Activated naive CD4-positive, alpha-beta T cell treated with anti-CD3 and anti-CD28 coated beads for 36 hours (primary cell): ENCODE results near the gene THSD4. TPM values are rescaled to one million over a fixed set of nuclear protein-coding genes. Genes with fewer than 3 reads are reported as not detected.

Source experiments
- CTCF ChIA-PET: fragments of 350-600 bp; sonication (Branson Sonifier 250); formaldehyde crosslinking; loops from one replicate; lab custom pipeline; 2021; ENCODE audit warnings: antibody characterized with exemption; lab: Charles Lee
- DNase-seq: peaks from one replicate; pipeline ENCODE4 v3.0.0-alpha.2; 2020
- H3K27ac Mint-ChIP-seq: one replicate; pipeline ENCODE4 v1.8.0; 2021; ENCODE audit warnings: mild to moderate bottlenecking, mixed read lengths
- H3K27me3 Mint-ChIP-seq: one replicate; pipeline ENCODE4 v1.8.0; 2021; ENCODE audit warnings: low read depth, mixed read lengths
- H3K36me3 Mint-ChIP-seq: one replicate; pipeline ENCODE4 v1.8.0; 2021; ENCODE audit warnings: low read depth, mixed read lengths
- H3K4me1 Mint-ChIP-seq: one replicate; pipeline ENCODE4 v1.8.0; 2021; ENCODE audit warnings: low read depth, mixed read lengths
- H3K4me3 Mint-ChIP-seq: one replicate; pipeline ENCODE4 v1.8.0; 2021; ENCODE audit warnings: mild to moderate bottlenecking, moderate library complexity, mixed read lengths
- H3K9me3 Mint-ChIP-seq: one replicate; pipeline ENCODE4 v1.8.0; 2021; ENCODE audit warnings: mixed read lengths
- intact Hi-C: fragments of 100-400 bp; cut with micrococcal nuclease; formaldehyde crosslinking; loops from one replicate; pipeline ENCODE4 v1.15.1; 2023
- total RNA-seq, 2 experiments: library from RNA; stranded (reverse); gene quantifications; one replicate each; pipeline ENCODE4 v1.2.3, GENCODE V29; 2021

Gene THSD4
- total RNA-seq, 2 experiments from 2014 or later: not detected

DNA sequence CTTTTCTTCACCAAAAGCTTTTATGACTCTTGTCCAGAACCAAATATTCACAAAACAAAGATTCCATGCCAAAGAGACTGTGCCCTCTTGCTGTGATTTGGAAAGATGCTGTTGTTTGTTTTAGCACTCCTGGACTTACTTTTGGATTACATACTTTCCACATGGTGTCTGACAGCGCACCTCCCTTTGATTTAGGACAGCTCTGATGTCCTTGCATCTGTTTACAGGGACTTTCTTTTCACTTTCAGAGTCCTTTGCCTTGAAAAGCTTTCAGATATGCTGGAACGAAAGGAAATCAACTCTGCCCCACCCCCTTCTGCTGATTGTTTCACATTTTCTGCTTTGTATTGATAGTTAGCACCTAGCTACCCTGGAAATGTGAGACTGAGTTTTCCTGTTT lies 562.1 kb downstream of the THSD4 start:
- DNase-seq: no peak
- CTCF ChIA-PET: interaction anchor here (1.0 kb wide), 1 partner anchor 67 kb away, joined by 3 read pairs; no protein-coding TSS in a partner anchor
- no peak overlapping the region for H3K27ac Mint-ChIP-seq
- intact Hi-C loops: loop anchor here (5.0 kb wide), 1 partner anchor 1920 kb away; no protein-coding TSS in a partner anchor
- H3K27me3 Mint-ChIP-seq: peaks cover 15% of the 10 kb centered on the region
- H3K36me3 Mint-ChIP-seq: no peaks in the 10 kb centered on the region
- peaks cover 15% of the 10 kb centered on the region for H3K4me1 Mint-ChIP-seq
- no peaks in the 10 kb centered on the region for H3K9me3 Mint-ChIP-seq
- no peak overlapping the region for H3K4me3 Mint-ChIP-seq

DNA sequence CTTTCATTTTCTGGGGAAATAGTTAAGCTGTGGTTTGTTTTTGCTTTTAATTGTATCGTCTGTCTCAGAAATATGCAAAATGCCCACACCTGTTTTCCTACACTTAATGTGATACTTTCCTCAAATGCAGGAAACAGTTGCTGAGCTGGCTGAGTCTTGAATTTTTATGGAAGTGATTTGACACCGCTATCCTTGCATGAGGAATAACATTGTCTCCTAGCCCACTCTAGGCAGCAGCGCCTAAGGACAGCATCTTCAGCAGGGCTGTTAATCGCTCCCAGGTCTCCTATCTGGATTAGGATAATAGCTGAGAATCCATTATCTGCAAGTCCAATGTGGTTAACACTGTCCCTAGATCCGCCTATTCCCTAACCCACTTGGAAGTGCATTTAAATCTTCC lies 562.5 kb downstream of the THSD4 start:
- Mint-ChIP-seq H3K4me3 (no peak overlapping the region), H3K9me3 (no peaks in the 10 kb centered on the region), H3K27ac (no peak overlapping the region), H3K36me3 (no peaks in the 10 kb centered on the region), H3K27me3 (peaks cover 15% of the 10 kb centered on the region), H3K4me1 (peaks cover 15% of the 10 kb centered on the region)
- intact Hi-C loops: loop anchor here (5.0 kb wide), 1 partner anchor 1920 kb away; no protein-coding TSS in a partner anchor
- CTCF ChIA-PET: interaction anchor here (1.0 kb wide), 1 partner anchor 66 kb away, joined by 3 read pairs; no protein-coding TSS in a partner anchor
- DNase-seq: no peak

DNA sequence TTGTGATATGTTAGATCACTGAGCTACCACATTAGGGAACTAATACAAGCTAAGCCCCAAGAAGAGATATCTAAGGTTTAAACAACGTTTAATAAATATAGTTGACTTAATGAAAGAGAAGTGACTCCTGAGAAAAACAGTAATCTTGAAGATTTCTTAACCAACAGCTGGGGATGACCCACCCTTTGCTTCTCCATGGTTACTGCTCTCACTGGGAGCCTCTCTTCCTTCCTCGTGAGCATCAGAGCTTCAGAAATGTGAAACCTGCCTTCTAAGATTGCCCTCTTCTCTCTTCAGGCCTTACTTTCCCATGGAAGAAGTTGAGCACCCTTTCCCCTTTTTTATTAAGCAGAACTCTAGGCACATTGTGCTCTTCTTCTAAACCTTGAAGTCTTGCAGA lies 562.9 kb downstream of the THSD4 start:
- Mint-ChIP-seq H3K27ac (no peak overlapping the region), H3K36me3 (no peaks in the 10 kb centered on the region), H3K9me3 (no peaks in the 10 kb centered on the region), H3K4me3 (no peak overlapping the region), H3K27me3 (peaks cover 15% of the 10 kb centered on the region), H3K4me1 (peaks cover 15% of the 10 kb centered on the region)
- CTCF ChIA-PET: interaction anchor here (1.0 kb wide), 1 partner anchor 66 kb away, joined by 3 read pairs; no protein-coding TSS in a partner anchor
- no peak for DNase-seq
- intact Hi-C loops: loop anchor here (5.0 kb wide), 1 partner anchor 1921 kb away; no protein-coding TSS in a partner anchor

DNA sequence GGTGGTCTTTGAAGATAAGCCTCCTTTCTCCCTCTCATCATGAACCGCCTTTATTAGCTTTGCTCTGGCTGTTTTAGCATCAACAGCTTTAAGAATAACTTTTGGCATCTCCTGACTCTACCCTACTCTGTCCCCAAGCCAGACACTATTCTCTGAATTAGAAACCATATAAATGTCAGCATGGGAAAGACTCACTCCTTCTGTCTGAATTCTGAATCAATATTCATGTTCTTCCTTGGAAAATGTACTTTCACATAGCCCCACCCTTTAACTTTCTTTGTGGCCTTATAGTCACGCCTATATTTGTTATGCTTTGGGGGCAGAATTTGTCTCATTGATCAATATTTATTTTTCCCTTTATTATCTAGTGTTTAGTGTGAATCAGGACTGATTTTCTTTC lies 563.3 kb downstream of the THSD4 start:
- intact Hi-C loops: loop anchor here (5.0 kb wide), 1 partner anchor 1921 kb away; no protein-coding TSS in a partner anchor
- no peak overlapping the region for H3K27ac Mint-ChIP-seq
- peaks cover 15% of the 10 kb centered on the region for H3K27me3 Mint-ChIP-seq
- CTCF ChIA-PET: no interaction called here
- no peaks in the 10 kb centered on the region for H3K9me3 Mint-ChIP-seq
- peaks cover 15% of the 10 kb centered on the region for H3K4me1 Mint-ChIP-seq
- H3K36me3 Mint-ChIP-seq: no peaks in the 10 kb centered on the region
- DNase-seq: no peak
- no peak overlapping the region for H3K4me3 Mint-ChIP-seq

DNA sequence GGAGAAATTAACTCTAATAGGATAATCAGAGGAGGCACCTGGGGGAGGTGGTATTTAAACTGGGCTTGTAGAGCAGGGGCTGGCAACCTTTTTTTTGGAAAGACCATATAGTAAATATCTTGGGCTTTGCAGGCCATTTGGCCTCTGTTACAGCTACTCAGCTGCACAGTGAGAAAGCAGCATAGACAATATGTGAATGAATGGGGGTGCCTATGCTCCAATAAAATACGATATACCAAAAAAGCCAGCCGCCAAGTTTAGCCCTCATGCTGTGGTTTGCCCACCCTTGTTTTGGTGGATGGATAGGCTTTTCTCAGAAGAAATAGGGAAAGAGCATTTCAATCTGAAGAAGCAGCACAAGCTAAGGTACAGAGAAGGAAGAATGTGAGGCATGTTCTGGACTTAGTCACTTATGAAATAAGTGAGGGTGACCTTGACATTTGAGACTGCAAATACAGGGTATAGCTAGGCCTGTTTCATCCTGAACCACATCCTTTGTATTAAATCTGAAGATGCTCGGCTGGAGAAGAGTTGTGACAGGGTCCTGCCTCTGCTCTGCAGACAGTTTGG lies 564.0 kb downstream of the THSD4 start:
- intact Hi-C loops: loop anchor here (5.0 kb wide), 1 partner anchor 1922 kb away; no protein-coding TSS in a partner anchor
- DNase-seq: no peak
- Mint-ChIP-seq H3K36me3 (no peaks in the 10 kb centered on the region), H3K27me3 (peaks cover 12% of the 10 kb centered on the region), H3K4me1 (peaks cover 15% of the 10 kb centered on the region), H3K9me3 (no peaks in the 10 kb centered on the region), H3K4me3 (no peak overlapping the region), H3K27ac (no peak overlapping the region)
- CTCF ChIA-PET: no interaction called here

DNA sequence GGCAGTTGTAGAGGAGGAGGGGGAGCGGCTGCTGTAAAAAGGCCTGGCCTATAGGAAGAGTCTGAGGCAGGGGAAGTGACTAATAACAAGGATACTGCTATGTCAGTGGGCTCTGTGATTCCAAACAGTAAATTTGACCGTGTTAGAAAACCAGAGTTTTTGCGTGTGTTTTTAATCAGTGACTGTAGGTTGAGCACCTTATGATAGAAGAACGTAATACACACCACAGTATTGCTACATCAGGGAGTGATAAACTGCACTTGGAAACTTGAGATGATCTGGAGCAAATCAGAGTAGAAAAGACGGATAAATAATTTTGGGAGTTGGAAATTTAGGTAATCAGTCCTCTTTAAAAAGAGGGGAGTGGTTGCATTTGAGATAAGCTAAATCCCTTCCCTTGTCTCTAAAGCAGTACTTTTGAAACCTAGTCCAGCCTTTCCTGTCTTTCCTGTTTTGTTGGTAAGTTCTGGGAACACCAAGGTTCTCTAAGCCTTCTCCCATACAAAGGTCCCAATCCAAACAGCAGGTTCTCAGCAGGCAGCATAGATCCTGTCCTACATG lies 564.6 kb downstream of the THSD4 start:
- H3K36me3 Mint-ChIP-seq: no peaks in the 10 kb centered on the region
- H3K9me3 Mint-ChIP-seq: no peaks in the 10 kb centered on the region
- no peak overlapping the region for H3K27ac Mint-ChIP-seq
- intact Hi-C loops: loop anchor here (5.0 kb wide), 1 partner anchor 1923 kb away; no protein-coding TSS in a partner anchor
- H3K4me1 Mint-ChIP-seq: peaks cover 15% of the 10 kb centered on the region
- CTCF ChIA-PET: no interaction called here
- no peak for DNase-seq
- H3K4me3 Mint-ChIP-seq: no peak overlapping the region
- H3K27me3 Mint-ChIP-seq: peaks cover 12% of the 10 kb centered on the region

DNA sequence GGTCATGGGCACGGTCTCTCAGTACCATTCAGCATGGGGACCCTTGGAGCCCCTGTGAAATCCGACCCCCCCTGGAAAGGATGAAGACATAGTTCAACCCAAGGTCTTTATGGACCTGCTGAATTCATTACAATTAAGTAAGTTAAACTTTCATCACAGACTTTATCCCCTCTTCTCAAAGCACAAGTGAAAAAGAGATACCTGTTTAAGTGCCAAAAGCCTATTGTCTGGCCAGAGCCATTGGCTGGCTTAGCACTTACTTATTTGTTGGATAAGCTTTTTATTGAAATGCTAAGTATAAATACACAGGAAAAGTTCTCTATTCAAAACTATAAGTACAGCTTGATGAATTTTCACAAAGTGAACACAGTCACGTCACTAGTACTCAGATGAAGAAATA lies 566.7 kb downstream of the THSD4 start:
- CTCF ChIA-PET: interaction anchor here (0.6 kb wide), 1 partner anchor 99 kb away, joined by 4 read pairs; no protein-coding TSS in a partner anchor
- Mint-ChIP-seq H3K9me3 (no peaks in the 10 kb centered on the region), H3K27ac (no peak overlapping the region), H3K4me1 (peaks cover 12% of the 10 kb centered on the region), H3K36me3 (no peaks in the 10 kb centered on the region), H3K4me3 (no peak overlapping the region), H3K27me3 (peaks cover 16% of the 10 kb centered on the region)
- DNase-seq: no peak
- intact Hi-C loops: no loop called here

DNA sequence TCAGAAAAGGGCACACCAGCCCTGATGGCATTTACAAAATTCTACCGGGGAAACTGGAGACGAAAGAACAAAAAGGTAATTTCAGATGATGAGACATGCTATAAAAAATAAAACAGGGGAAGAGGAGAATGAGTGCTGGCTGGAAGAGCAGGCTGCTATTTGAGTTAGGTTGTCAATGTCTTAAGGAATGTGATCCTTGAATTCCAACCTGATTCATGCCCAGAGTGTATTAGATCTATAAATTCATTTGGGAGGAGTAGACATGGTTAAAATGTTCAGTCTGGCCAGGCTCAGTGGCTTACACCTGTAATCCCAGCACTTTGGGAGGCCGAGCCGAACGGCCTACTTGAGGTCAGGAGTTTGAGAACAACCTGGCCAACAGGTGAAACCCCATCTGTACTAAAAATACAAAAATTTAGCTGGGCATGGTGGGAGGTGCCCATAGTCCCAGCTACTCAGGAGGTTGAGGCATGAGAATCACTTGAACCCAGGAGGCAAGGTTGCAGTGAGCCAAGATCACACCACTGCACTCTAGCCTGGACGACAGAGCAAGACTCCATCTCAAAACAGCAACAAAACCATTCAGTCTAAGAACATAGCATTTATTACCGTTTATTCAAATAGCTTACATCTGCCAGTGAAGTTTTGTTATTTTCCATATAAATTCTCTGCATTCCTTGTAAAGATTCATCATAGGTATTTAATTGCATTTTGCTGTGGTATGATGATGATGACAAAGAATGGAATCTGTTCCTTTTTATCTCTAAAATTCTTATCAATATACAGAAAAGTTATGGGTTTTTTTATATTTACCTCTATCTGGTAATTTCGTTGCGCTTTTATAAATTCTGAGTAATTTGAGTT lies 568.4 kb downstream of the THSD4 start:
- intact Hi-C loops: no loop called here
- CTCF ChIA-PET: interaction anchor here (0.6 kb wide), 1 partner anchor 249 kb away, joined by 3 read pairs; no protein-coding TSS in a partner anchor
- H3K36me3 Mint-ChIP-seq: no peaks in the 10 kb centered on the region
- H3K4me3 Mint-ChIP-seq: no peak overlapping the region
- H3K4me1 Mint-ChIP-seq: peaks cover 3% of the 10 kb centered on the region
- H3K9me3 Mint-ChIP-seq: no peaks in the 10 kb centered on the region
- H3K27ac Mint-ChIP-seq: no peak overlapping the region
- no peak for DNase-seq
- peaks cover 21% of the 10 kb centered on the region for H3K27me3 Mint-ChIP-seq

DNA sequence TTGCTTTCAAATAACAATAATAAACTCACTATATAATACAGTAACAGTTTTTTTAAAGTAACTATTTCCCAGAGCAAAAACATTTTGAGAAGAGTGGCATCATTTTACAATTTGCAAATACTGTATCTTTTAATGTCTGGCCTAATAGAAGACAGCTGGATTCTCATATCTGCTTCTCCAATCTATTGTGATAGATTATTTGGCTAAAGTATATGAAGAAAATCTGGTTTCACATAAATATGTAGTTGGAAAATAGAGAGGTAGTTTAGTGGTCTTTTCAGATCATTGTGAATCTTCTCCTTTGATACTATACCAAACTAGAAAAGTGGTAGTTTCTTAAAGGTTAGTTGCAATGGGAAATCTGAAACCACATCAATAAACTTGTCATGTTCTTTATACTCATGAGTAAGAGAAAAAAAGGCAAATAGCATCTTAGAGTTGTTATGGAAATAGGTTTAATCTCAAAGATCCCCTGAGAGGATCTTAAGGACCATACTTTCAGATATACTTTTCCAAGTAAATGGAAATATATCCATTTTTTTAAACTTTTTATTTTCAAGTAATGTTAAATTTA lies 570.2 kb downstream of the THSD4 start:
- Mint-ChIP-seq H3K4me3 (no peak overlapping the region), H3K36me3 (no peaks in the 10 kb centered on the region), H3K4me1 (peaks cover 3% of the 10 kb centered on the region), H3K9me3 (peaks cover 1% of the 10 kb centered on the region), H3K27ac (no peak overlapping the region), H3K27me3 (peaks cover 26% of the 10 kb centered on the region)
- CTCF ChIA-PET: interaction anchor here (0.6 kb wide), 1 partner anchor 33 kb away, joined by 5 read pairs; no protein-coding TSS in a partner anchor
- intact Hi-C loops: no loop called here
- DNase-seq: no peak

DNA sequence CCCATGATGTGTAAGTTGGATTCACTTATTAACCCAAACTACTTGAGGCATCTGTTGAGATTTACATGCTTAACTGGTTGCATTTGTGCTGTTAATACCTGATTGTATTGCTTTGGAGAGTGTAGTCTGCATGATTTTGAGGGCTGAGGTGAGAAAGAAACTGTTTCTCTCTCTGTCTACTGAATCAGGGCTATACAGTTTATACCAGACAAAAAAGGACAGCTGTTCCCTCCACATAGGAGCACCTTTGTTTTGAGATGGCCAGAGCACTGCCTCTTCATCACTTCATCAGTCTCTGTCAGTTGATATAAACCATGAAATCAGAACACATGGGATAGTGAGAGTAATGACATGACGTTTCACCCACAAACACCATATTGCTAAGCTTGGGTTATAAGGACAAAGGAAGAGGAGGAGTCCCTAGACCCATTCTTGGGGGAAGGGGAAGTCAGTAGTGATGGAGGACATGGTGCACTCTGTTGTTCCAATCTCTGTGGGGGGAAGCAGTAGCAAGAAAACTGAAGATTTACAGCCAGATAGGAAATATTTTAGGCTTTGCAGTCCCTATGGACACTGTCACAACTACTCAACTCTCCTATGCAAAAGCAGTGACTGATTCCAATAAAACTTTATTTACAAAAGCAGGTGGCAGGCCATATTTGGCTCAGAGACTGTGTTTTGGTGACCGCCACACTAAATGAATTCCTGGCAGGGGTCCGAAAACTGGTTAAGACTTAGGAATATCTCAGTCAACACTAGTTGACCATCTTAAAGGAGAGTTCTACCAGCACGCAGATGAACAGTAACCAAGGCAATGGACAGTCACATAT lies 571.2 kb downstream of the THSD4 start:
- peaks cover 27% of the 10 kb centered on the region for H3K27me3 Mint-ChIP-seq
- no peak for DNase-seq
- H3K9me3 Mint-ChIP-seq: peaks cover 5% of the 10 kb centered on the region
- no peaks in the 10 kb centered on the region for H3K36me3 Mint-ChIP-seq
- no peak overlapping the region for H3K4me3 Mint-ChIP-seq
- intact Hi-C loops: no loop called here
- H3K27ac Mint-ChIP-seq: no peak overlapping the region
- peaks cover 3% of the 10 kb centered on the region for H3K4me1 Mint-ChIP-seq
- CTCF ChIA-PET: no interaction called here

DNA sequence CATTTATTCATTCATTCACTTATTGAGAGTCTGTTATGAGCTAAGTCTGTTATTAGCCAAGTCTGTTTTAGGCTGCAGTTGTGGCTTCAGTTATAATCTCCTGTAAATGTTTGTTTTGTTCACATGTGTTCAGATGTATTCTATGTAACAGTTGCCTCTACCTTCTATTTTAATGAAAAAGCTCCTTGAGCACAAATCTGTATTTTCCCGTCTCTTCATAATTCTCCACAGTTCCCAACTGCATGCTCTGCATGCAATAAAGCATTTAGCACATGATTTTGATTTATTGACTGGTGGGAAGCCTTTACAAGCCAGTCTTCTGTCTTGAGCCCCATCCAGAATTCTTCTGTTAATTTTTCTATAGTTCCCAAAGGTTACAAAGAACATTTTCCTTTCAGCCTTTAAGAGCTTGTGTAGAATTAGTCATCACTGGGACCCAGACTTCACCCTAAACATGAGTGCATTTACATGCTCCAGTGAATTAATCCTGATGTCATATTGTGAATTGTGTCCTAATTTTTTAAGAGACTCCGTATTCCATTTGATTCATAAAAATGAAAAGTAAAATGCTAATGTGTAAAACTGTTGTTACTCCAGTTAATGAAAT lies 572.7 kb downstream of the THSD4 start:
- CTCF ChIA-PET: no interaction called here
- Mint-ChIP-seq H3K27me3 (peaks cover 38% of the 10 kb centered on the region), H3K4me1 (peaks cover 3% of the 10 kb centered on the region), H3K27ac (no peak overlapping the region), H3K9me3 (peaks cover 5% of the 10 kb centered on the region), H3K36me3 (no peaks in the 10 kb centered on the region), H3K4me3 (no peak overlapping the region)
- DNase-seq: no peak
- intact Hi-C loops: no loop called here
